ENCODE data around the gene OTULIN.

Gene OTULIN

GRCh38 chr5:14640765-14641164, 23.8 kb upstream of the OTULIN start:
- no peak for TF ChIP-seq CTCF (IDR thresholded peaks at IDR 0.05)
- DNase-seq (ENCODE audit: low spot score): no peak
- no peak overlapping the region for H3K4me3 ChIP-seq
- H3K27ac ChIP-seq: no peak overlapping the region

- Histone ChIP-seq H3K27ac (no peak overlapping the region), H3K4me3 (no peak overlapping the region)
- no peak for DNase-seq (ENCODE audit: low spot score)
- TF ChIP-seq CTCF (IDR thresholded peaks at IDR 0.05): no peak
Observed at GRCh38 chr5:14644623-14645237, 19.8 kb upstream of the OTULIN start.

- DNase-seq (ENCODE audit: low spot score): no peak
- Histone ChIP-seq H3K4me3 (no peak overlapping the region), H3K27ac (no peak overlapping the region)
- TF ChIP-seq CTCF (IDR thresholded peaks at IDR 0.05): no peak
Observed at GRCh38 chr5:14650052-14650451, 14.5 kb upstream of the OTULIN start.

- H3K4me3 ChIP-seq: no peak overlapping the region
- TF ChIP-seq CTCF (IDR thresholded peaks at IDR 0.05): no peak
- no peak for DNase-seq (ENCODE audit: low spot score)
- H3K27ac ChIP-seq: no peak overlapping the region
Observed at GRCh38 chr5:14655146-14655741, 9.3 kb upstream of the OTULIN start.

GRCh38 chr5:14656898-14657297, 7.6 kb upstream of the OTULIN start:
- no peak overlapping the region for H3K4me3 ChIP-seq
- TF ChIP-seq CTCF (IDR thresholded peaks at IDR 0.05): no peak
- H3K27ac ChIP-seq: no peak overlapping the region
- no peak for DNase-seq (ENCODE audit: low spot score)

- DNase-seq (ENCODE audit: low spot score): no peak
- no peak overlapping the region for H3K27ac ChIP-seq
Observed at GRCh38 chr5:14659821-14660607, 4.5 kb upstream of the OTULIN start.

More at GRCh38 chr5:14659821-14660607, 4.5 kb upstream of the OTULIN start:
- no peak overlapping the region for H3K4me3 ChIP-seq
- TF ChIP-seq CTCF (IDR thresholded peaks at IDR 0.05): no peak

Measured in coronary artery (tissue), 2 donors.